Keratinocyte (primary cell): ENCODE measurements around the gene TET1. TPM values are rescaled to one million over a fixed set of nuclear protein-coding genes. Genes with fewer than 3 reads are reported as not detected.

Experiments
- DNase-seq: peaks from one replicate; pipeline ENCODE4 v3.0.0-alpha.2; 2011; ENCODE audit warnings: low read depth, missing footprints, low spot score
- FAIRE-seq: peaks from 2 replicates; lab custom pipeline; 2011; peaks lifted over from hg19 to GRCh38; lab: Jason Lieb, UNC
- H2AFZ ChIP-seq: 2 replicates; pipeline ENCODE4 v1.6.0; 2012; ENCODE audit warnings: low read length, control low read depth, inconsistent platforms; ENCODE audit not compliant: control insufficient read depth
- H3K27ac ChIP-seq: 2 replicates; pipeline ENCODE4 v1.5.1; 2011; ENCODE audit warnings: low read length; ENCODE audit not compliant: control insufficient read depth, insufficient read depth
- H3K27me3 ChIP-seq: 3 replicates; pipeline ENCODE4 v1.6.0; 2011; ENCODE audit warnings: low read length; ENCODE audit not compliant: control insufficient read depth, insufficient read depth; ENCODE audit errors: extremely low read depth
- H3K36me3 ChIP-seq, 2 experiments: 2 replicates in 1 of 2; 3 replicates in 1 of 2; pipeline ENCODE4 v1.5.1; 2011; ENCODE audit warnings: low read length in 2 of 2, mild to moderate bottlenecking in 1 of 2; ENCODE audit not compliant: control insufficient read depth in 2 of 2, insufficient read depth in 2 of 2; ENCODE audit errors: extremely low read depth in 1 of 2
- H3K4me1 ChIP-seq: 3 replicates; pipeline ENCODE4 v1.5.1; 2011; ENCODE audit warnings: low read length; ENCODE audit not compliant: control insufficient read depth, insufficient read depth; ENCODE audit errors: extremely low read depth
- H3K4me2 ChIP-seq: 3 replicates; pipeline ENCODE4 v1.6.0; 2011; ENCODE audit warnings: low read depth, low read length; ENCODE audit not compliant: control insufficient read depth, insufficient read depth; ENCODE audit errors: extremely low read depth
- H3K4me3 ChIP-seq, 3 experiments: fragments of 200-600 bp in 1 of 3; sonication (generic) in 1 of 3; 2 replicates in 2 of 3; 3 replicates in 1 of 3; pipeline ENCODE4 v1.5.1; 2011 to 2016; ENCODE audit warnings: low read length in 3 of 3, mild to moderate bottlenecking in 3 of 3, control low read depth in 2 of 3, inconsistent platforms in 1 of 3, low read depth in 1 of 3, mixed read lengths in 1 of 3, mixed run types in 1 of 3, moderate library complexity in 1 of 3; ENCODE audit not compliant: control insufficient read depth in 2 of 3, insufficient read depth in 2 of 3; ENCODE audit errors: extremely low read depth in 1 of 3
- H3K79me2 ChIP-seq: 2 replicates; pipeline ENCODE4 v1.6.0; 2012; ENCODE audit warnings: low read length; ENCODE audit not compliant: control insufficient read depth, insufficient read depth
- H3K9ac ChIP-seq: 3 replicates; pipeline ENCODE4 v1.6.0; 2011; ENCODE audit warnings: low read length; ENCODE audit not compliant: control insufficient read depth, insufficient read depth; ENCODE audit errors: extremely low read depth
- H3K9me1 ChIP-seq: 3 replicates; pipeline ENCODE4 v1.6.0; 2011; ENCODE audit warnings: low read length; ENCODE audit not compliant: control insufficient read depth, insufficient read depth; ENCODE audit errors: extremely low read depth
- H3K9me3 ChIP-seq: 2 replicates; pipeline ENCODE4 v1.5.1; 2012; ENCODE audit warnings: low read depth, low read length; ENCODE audit not compliant: control insufficient read depth
- H4K20me1 ChIP-seq: 3 replicates; pipeline ENCODE4 v1.6.0; 2011; ENCODE audit warnings: low read length; ENCODE audit not compliant: control insufficient read depth, insufficient read depth; ENCODE audit errors: extremely low read depth
- EZH2 ChIP-seq: IDR thresholded peaks from one replicate; pipeline ENCODE4 v1.6.1; 2012; ENCODE audit warnings: inconsistent platforms, mild to moderate bottlenecking, low read length, moderate library complexity
- dilution Hi-C: fragments of 300-500 bp; cut with MboI; formaldehyde crosslinking; loops from one replicate; pipeline ENCODE4 v1.7.0; 2020; ENCODE audit warnings: low sequenced_read_pairs; ENCODE audit not compliant: extremely low pct_ligation_motif_present
- polyA plus RNA-seq, 5 experiments: library from polyadenylated mRNA; depleted of rRNA in 3 of 5; stranded (reverse) in 3 of 5; stranded (forward) in 1 of 5; unstranded in 1 of 5; fragments of >200 nt; gene quantifications; 1 replicate in 1 of 5; 2 replicates in 3 of 5; 3 replicates in 1 of 5; pipeline versions ENCODE4 v1.2.1 to v1.2.3, GENCODE V29; 2011 to 2012; ENCODE audit warnings: missing spikeins in 2 of 5, low read depth in 1 of 5, low replicate concordance in 1 of 5
- TF ChIP-seq, protein P1 (sequence below), 3 experiments: IDR thresholded peaks in 1 of 3; conservative IDR thresholded peaks in 1 of 3; optimal IDR thresholded peaks in 1 of 3; 2 replicates in 2 of 3; 3 replicates in 1 of 3; pipeline versions ENCODE3 to v1.5.1; 2011; ENCODE audit warnings: low read length in 3 of 3, mild to moderate bottlenecking in 3 of 3, moderate library complexity in 2 of 3, control low read depth in 1 of 3, inconsistent platforms in 1 of 3; ENCODE audit not compliant: insufficient read depth in 2 of 3; ENCODE audit errors: extremely low read depth in 1 of 3

The TET1 gene
- polyA plus RNA-seq, 1 donor (not counting 4 experiments of a cell fraction or from before 2014, with no cell fraction given) = 0.08 TPM

DNA sequence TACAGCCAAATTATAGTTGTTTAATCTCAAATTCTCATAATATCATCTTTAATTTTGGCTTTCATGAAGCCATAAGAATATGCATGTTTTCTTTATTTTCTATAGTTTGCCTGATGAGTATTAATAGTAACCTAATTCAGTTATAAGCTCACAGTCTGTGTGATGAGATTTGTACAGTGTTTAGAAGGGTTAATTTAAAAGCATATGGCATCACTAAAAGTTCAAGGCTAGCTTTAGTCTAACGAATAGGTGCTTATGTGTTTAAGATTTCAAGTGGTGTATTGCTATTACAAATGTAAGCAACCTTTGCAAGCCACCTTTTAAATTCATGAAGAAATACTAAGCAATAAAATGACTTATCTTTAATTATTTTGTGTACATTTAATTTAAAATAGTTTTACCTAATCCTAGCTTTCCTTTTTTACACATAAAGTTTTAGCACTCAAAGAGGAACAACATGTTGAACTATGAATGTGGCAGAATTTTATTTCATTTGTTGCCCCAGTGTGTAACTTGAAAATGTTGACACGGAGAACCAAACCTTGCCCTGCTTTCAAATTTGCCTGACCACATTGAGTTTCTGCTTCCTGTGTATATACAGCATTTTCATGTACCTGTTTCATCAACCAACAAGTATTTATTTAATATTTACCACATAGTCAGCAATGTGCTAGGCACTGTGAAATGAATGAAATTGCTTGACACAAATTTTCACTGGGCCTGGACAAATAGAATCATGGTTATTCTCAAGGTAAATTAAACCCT, 41.5 kb downstream of the TET1 start:
- Histone ChIP-seq H3K9ac (no peak overlapping the region), H3K36me3 (no peaks in the 10 kb centered on the region), H3K27ac (no peak overlapping the region), H2AFZ (no peak overlapping the region), H3K27me3 (no peaks in the 10 kb centered on the region), H4K20me1 (no peaks in the 10 kb centered on the region), H3K4me3 (no peak overlapping the region), H3K9me3 (no peaks in the 10 kb centered on the region), H3K9me1 (no peaks in the 10 kb centered on the region), H3K4me1 (peaks cover 17% of the 10 kb centered on the region), H3K79me2 (no peaks in the 10 kb centered on the region), H3K4me2 (no peak overlapping the region)
- dilution Hi-C loops = no loop called here
- TF ChIP-seq, protein P1, sequence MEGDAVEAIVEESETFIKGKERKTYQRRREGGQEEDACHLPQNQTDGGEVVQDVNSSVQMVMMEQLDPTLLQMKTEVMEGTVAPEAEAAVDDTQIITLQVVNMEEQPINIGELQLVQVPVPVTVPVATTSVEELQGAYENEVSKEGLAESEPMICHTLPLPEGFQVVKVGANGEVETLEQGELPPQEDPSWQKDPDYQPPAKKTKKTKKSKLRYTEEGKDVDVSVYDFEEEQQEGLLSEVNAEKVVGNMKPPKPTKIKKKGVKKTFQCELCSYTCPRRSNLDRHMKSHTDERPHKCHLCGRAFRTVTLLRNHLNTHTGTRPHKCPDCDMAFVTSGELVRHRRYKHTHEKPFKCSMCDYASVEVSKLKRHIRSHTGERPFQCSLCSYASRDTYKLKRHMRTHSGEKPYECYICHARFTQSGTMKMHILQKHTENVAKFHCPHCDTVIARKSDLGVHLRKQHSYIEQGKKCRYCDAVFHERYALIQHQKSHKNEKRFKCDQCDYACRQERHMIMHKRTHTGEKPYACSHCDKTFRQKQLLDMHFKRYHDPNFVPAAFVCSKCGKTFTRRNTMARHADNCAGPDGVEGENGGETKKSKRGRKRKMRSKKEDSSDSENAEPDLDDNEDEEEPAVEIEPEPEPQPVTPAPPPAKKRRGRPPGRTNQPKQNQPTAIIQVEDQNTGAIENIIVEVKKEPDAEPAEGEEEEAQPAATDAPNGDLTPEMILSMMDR (optimal IDR thresholded peaks at IDR 0.05 in 1 of 3, IDR thresholded peaks at IDR 0.05 in 1 of 3, conservative IDR thresholded peaks at IDR 0.05 in 1 of 3; ENCODE audit: extremely low read depth in 1 of 3, insufficient read depth in 2 of 3, low read length in 3 of 3) = no peak
- TF ChIP-seq EZH2 = no peak
- FAIRE-seq (no peak), DNase-seq (no peak)

DNA sequence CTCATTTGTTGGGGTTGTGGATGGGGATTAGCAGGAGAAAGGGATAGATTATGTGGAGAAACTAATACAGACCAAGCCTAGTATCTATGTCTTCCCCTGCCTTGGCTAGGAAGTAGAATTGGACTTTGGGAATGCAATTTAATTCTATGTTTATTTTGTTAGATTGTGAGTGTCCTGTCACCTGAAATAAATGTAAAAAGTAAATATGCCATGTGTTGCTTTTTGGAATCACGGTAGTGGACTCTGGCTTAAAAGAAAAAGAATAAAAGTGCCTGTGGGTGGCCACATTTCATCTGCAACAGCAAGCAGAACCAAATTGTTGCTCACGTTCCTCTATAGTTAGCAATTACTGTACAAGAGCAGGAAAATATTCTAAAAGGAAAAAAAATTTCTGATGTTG, 42.3 kb downstream of the TET1 start:
- Histone ChIP-seq H3K79me2 (no peaks in the 10 kb centered on the region), H4K20me1 (no peaks in the 10 kb centered on the region), H3K4me3 (no peak overlapping the region), H3K9me3 (no peaks in the 10 kb centered on the region), H3K27me3 (no peaks in the 10 kb centered on the region), H3K36me3 (no peaks in the 10 kb centered on the region), H3K4me2 (no peak overlapping the region), H3K27ac (no peak overlapping the region), H3K4me1 (peaks cover 17% of the 10 kb centered on the region), H3K9me1 (no peaks in the 10 kb centered on the region), H2AFZ (no peak overlapping the region), H3K9ac (no peak overlapping the region)
- dilution Hi-C loops = no loop called here
- FAIRE-seq = no peak
- DNase-seq = no peak
- no peak for TF ChIP-seq EZH2
- TF ChIP-seq, protein P1 (optimal IDR thresholded peaks at IDR 0.05 in 1 of 3, IDR thresholded peaks at IDR 0.05 in 1 of 3, conservative IDR thresholded peaks at IDR 0.05 in 1 of 3; ENCODE audit: extremely low read depth in 1 of 3, insufficient read depth in 2 of 3, low read length in 3 of 3) = no peak
